Progenitor cell of endocrine pancreas (in vitro differentiated cells): Measurements from ENCODE around the gene PLEKHG4B. TPM values are rescaled to one million over a fixed set of nuclear protein-coding genes. Genes with fewer than 3 reads are reported as not detected.

Experiments used
- DNase-seq: peaks from one replicate; pipeline ENCODE4 v3.0.0; 2021; ENCODE audit warnings: low spot score; ENCODE audit not compliant: unreplicated experiment
- H3K27ac Mint-ChIP-seq: 2 replicates; pipeline ENCODE4 v1.8.0; 2021; ENCODE audit warnings: mild to moderate bottlenecking, moderate library complexity, mixed read lengths
- H3K27me3 Mint-ChIP-seq: 2 replicates; pipeline ENCODE4 v1.8.0; 2021; ENCODE audit warnings: mixed read lengths
- H3K36me3 Mint-ChIP-seq: 2 replicates; pipeline ENCODE4 v1.8.0; 2022; ENCODE audit warnings: mixed read lengths; ENCODE audit not compliant: insufficient read depth
- H3K4me1 Mint-ChIP-seq: 2 replicates; pipeline ENCODE4 v1.8.0; 2021; ENCODE audit warnings: low read depth, mixed read lengths
- H3K4me3 Mint-ChIP-seq: 2 replicates; pipeline ENCODE4 v1.8.0; 2021; ENCODE audit warnings: low read depth, mild to moderate bottlenecking, moderate library complexity, mixed read lengths
- H3K9me3 Mint-ChIP-seq: 2 replicates; pipeline ENCODE4 v1.8.0; 2021; ENCODE audit warnings: low read depth, mixed read lengths
- total RNA-seq: library from RNA; stranded (reverse); gene quantifications from 2 replicates; pipeline ENCODE4 v1.2.1, GENCODE V29; 2021
- TF ChIP-seq, protein P1 (sequence below): fragments of 200-600 bp; sonication (generic); IDR thresholded peaks from one replicate; pipeline ENCODE4 v1.5.0; 2021; ENCODE audit warnings: antibody characterized with exemption, mild to moderate bottlenecking; ENCODE audit not compliant: unreplicated experiment

PLEKHG4B gene
- total RNA-seq, 1 donor from 2014 or later = 59.5 TPM

DNA sequence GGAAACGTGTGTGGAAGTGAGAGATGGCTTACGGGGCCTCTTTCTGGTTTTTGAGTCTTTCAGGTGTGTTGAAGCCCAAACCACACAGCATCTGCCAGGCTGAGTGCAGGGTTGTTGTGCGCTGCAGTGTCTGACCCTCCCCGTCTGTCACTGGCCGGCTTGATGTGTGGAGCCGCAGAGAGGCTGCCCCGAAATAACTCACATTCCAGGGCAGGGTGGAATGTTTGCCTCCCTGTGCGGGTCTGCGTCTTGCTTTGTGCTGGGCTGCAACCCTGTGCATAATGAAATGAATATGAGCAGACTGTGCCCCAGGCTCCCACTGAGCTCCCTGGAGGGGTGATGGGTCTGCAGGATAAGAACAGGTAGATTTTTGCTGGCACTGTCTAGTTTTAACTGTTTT is 9.9 kb upstream of the PLEKHG4B start:
- TF ChIP-seq, protein P1, sequence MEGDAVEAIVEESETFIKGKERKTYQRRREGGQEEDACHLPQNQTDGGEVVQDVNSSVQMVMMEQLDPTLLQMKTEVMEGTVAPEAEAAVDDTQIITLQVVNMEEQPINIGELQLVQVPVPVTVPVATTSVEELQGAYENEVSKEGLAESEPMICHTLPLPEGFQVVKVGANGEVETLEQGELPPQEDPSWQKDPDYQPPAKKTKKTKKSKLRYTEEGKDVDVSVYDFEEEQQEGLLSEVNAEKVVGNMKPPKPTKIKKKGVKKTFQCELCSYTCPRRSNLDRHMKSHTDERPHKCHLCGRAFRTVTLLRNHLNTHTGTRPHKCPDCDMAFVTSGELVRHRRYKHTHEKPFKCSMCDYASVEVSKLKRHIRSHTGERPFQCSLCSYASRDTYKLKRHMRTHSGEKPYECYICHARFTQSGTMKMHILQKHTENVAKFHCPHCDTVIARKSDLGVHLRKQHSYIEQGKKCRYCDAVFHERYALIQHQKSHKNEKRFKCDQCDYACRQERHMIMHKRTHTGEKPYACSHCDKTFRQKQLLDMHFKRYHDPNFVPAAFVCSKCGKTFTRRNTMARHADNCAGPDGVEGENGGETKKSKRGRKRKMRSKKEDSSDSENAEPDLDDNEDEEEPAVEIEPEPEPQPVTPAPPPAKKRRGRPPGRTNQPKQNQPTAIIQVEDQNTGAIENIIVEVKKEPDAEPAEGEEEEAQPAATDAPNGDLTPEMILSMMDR = no peak
- H3K27me3 Mint-ChIP-seq = peaks cover 16% of the 10 kb centered on the region
- peaks cover 21% of the 10 kb centered on the region for H3K4me1 Mint-ChIP-seq
- peak overlapping the region; percentile 73 for H3K27ac Mint-ChIP-seq
- DNase-seq = peak; percentile 35
- no peaks in the 10 kb centered on the region for H3K9me3 Mint-ChIP-seq
- peak overlapping the region; percentile 54 for H3K4me3 Mint-ChIP-seq
- no peaks in the 10 kb centered on the region for H3K36me3 Mint-ChIP-seq

DNA sequence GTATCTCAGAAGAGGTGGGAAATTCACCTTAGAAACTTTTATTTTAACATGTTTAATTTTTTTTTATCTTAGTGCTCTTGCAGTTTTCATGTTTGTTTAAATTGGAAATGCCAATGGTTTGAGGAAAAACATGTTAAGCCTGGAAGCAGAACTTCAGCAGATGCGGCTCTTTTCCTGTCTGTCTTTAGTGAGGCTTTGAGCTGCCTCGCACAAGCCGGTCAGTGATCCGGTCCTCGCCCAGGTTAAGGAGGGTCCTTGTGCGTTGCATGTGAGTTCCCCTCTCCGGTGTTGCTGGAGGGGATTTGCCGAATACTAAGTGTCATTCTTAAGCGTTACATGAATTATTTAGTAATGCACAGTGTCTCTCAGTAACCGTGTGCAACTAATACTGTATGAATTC is 9.4 kb upstream of the PLEKHG4B start:
- Mint-ChIP-seq H3K9me3 (no peaks in the 10 kb centered on the region), H3K36me3 (no peaks in the 10 kb centered on the region), H3K4me1 (peaks cover 21% of the 10 kb centered on the region), H3K27me3 (peaks cover 21% of the 10 kb centered on the region), H3K4me3 (peak overlapping the region; percentile 54), H3K27ac (peak overlapping the region; percentile 73)
- no peak for DNase-seq
- TF ChIP-seq, protein P1 = no peak

DNA sequence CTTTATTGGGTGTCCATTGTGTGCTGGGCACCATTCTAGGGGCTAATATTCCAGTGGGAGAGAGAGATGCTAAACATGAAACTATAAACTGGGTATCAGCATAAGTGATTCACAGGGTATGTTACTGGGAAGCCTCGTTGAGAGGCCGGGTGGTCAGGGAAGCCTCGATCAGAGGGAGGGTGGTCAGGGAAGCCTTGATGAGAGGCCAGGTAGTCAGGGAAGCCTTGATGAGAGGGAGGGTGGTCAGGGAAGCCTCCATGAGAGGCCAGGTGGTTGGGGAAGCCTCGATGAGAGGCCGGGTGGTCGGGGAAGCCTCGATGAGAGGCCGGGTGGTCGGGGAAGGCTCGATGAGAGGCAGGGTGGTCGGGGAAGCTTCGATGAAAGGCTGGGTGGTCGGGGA is 8.9 kb upstream of the PLEKHG4B start:
- Mint-ChIP-seq H3K4me3 (no peak overlapping the region), H3K27me3 (peaks cover 25% of the 10 kb centered on the region), H3K27ac (peak overlapping the region; percentile 73), H3K9me3 (no peaks in the 10 kb centered on the region), H3K36me3 (no peaks in the 10 kb centered on the region), H3K4me1 (peaks cover 21% of the 10 kb centered on the region)
- TF ChIP-seq, protein P1 = no peak
- DNase-seq = no peak

GRCh38 chr5:85334-85995 is 6.5 kb upstream of the PLEKHG4B start:
- H3K27ac Mint-ChIP-seq = peak overlapping the region; percentile 47
- H3K36me3 Mint-ChIP-seq = no peaks in the 10 kb centered on the region
- TF ChIP-seq, protein P1 = no peak
- peaks cover 21% of the 10 kb centered on the region for H3K4me1 Mint-ChIP-seq
- H3K9me3 Mint-ChIP-seq = no peaks in the 10 kb centered on the region
- no peak for DNase-seq
- peaks cover 40% of the 10 kb centered on the region for H3K27me3 Mint-ChIP-seq
- no peak overlapping the region for H3K4me3 Mint-ChIP-seq

- H3K4me3 Mint-ChIP-seq = no peak overlapping the region
- no peaks in the 10 kb centered on the region for H3K36me3 Mint-ChIP-seq
- peaks cover 18% of the 10 kb centered on the region for H3K4me1 Mint-ChIP-seq
- H3K9me3 Mint-ChIP-seq = no peaks in the 10 kb centered on the region
- TF ChIP-seq, protein P1 = no peak
- no peak overlapping the region for H3K27ac Mint-ChIP-seq
- DNase-seq = no peak
- peaks cover 35% of the 10 kb centered on the region for H3K27me3 Mint-ChIP-seq
Measured at GRCh38 chr5:89337-90286, 2.4 kb upstream of the PLEKHG4B start.
